ENCODE measurements around the gene UFM1. TPM values are rescaled to one million over a fixed set of nuclear protein-coding genes. Genes with fewer than 3 reads are reported as not detected.
"Not testable (repeated sequence)": the region's sequence is repeated elsewhere in the genome, so short reads cannot be mapped to it uniquely, and the experiment has no call there.

The UFM1 gene
- total RNA-seq, 1 donor from 2014 or later: 97.2 TPM

GRCh38 chr13:38363746-38364145, 14.1 kb downstream of the UFM1 start:
- DNase-seq (ENCODE audit: low read depth); H3K36me3 Mint-ChIP-seq (ENCODE audit: low read depth, unreplicated experiment); H3K27ac ChIP-seq (ENCODE audit: low read depth, low read length); FAIRE-seq; H3K9ac ChIP-seq (ENCODE audit: low read length); H3K9me3 ChIP-seq (ENCODE audit: insufficient read depth, low read depth, low read length); H3K27ac Mint-ChIP-seq (ENCODE audit: unreplicated experiment); H3K4me2 ChIP-seq (ENCODE audit: low read length); H3K4me3 Mint-ChIP-seq (ENCODE audit: unreplicated experiment); H3K79me2 ChIP-seq (ENCODE audit: insufficient read depth, low read length); H3K27me3 ChIP-seq (ENCODE audit: insufficient read depth, low read length); H3K4me1 ChIP-seq (ENCODE audit: insufficient read depth, low read length); H3K27me3 Mint-ChIP-seq (ENCODE audit: low read depth, unreplicated experiment); H3K4me1 Mint-ChIP-seq (ENCODE audit: low read depth, unreplicated experiment); H2AFZ ChIP-seq (ENCODE audit: low read depth, low read length); H4K20me1 ChIP-seq (ENCODE audit: insufficient read depth, low read length); H3K9me3 Mint-ChIP-seq (ENCODE audit: unreplicated experiment); H3K4me3 ChIP-seq (ENCODE audit: insufficient read depth, low read depth, low read length): not testable (repeated sequence)
- peaks cover 27% of the 10 kb centered on the region for H3K36me3 ChIP-seq (ENCODE audit: insufficient read depth, low read length)

DNA sequence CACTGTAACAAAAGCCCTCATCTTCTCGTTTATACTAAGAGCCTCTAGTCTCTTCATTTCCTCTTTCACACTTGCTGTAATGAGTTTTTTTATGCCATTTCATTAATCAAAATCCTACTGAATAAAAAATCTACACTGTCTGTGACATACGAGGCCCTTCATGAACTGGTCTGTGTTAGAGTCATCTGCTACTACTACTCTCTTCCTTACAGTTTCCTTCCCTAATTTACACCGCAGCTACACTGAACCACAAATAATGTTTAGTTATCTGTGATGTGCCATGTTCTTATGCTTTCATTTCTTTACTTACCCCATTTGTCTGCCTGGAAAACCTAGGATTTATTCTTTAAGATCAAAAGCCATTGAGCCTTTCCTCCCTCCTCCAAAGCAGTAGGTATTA, 16.0 kb downstream of the UFM1 start:
- Histone ChIP-seq H3K27ac (ENCODE audit: low read depth, low read length) (no peak overlapping the region), H3K4me3 (ENCODE audit: insufficient read depth, low read depth, low read length) (no peak overlapping the region), H3K9me3 (ENCODE audit: insufficient read depth, low read depth, low read length) (no peaks in the 10 kb centered on the region), H3K79me2 (ENCODE audit: insufficient read depth, low read length) (no peaks in the 10 kb centered on the region), H3K36me3 (ENCODE audit: insufficient read depth, low read length) (peaks cover 24% of the 10 kb centered on the region), H3K4me2 (ENCODE audit: low read length) (no peak overlapping the region), H3K4me1 (ENCODE audit: insufficient read depth, low read length) (no peaks in the 10 kb centered on the region), H2AFZ (ENCODE audit: low read depth, low read length) (no peak overlapping the region), H3K27me3 (ENCODE audit: insufficient read depth, low read length) (no peaks in the 10 kb centered on the region), H4K20me1 (ENCODE audit: insufficient read depth, low read length) (no peaks in the 10 kb centered on the region), H3K9ac (ENCODE audit: low read length) (no peak overlapping the region)
- DNase-seq (ENCODE audit: low read depth): no peak
- H3K27me3 Mint-ChIP-seq (ENCODE audit: low read depth, unreplicated experiment): no peaks in the 10 kb centered on the region
- no peaks in the 10 kb centered on the region for H3K36me3 Mint-ChIP-seq (ENCODE audit: low read depth, unreplicated experiment)
- no peaks in the 10 kb centered on the region for H3K4me1 Mint-ChIP-seq (ENCODE audit: low read depth, unreplicated experiment)
- no peak overlapping the region for H3K4me3 Mint-ChIP-seq (ENCODE audit: unreplicated experiment)
- TF ChIP-seq EZH2 (IDR thresholded peaks at IDR 0.05; ENCODE audit: insufficient read depth, low read length) (no peak), CTCF (IDR thresholded peaks at IDR 0.05; ENCODE audit: insufficient read depth, low read depth, low read length) (no peak)
- H3K9me3 Mint-ChIP-seq (ENCODE audit: unreplicated experiment): no peaks in the 10 kb centered on the region
- H3K27ac Mint-ChIP-seq (ENCODE audit: unreplicated experiment): no peak overlapping the region
- no peak for FAIRE-seq

GRCh38 chr13:38366954-38367645, 17.4 kb downstream of the UFM1 start:
- FAIRE-seq: peak; percentile 29
- H3K27ac Mint-ChIP-seq (ENCODE audit: unreplicated experiment): no peak overlapping the region
- H3K9me3 ChIP-seq (ENCODE audit: insufficient read depth, low read depth, low read length): no peaks in the 10 kb centered on the region

More at GRCh38 chr13:38366954-38367645, 17.4 kb downstream of the UFM1 start:
- Histone ChIP-seq H3K79me2 (ENCODE audit: insufficient read depth, low read length) (no peaks in the 10 kb centered on the region), H3K27me3 (ENCODE audit: insufficient read depth, low read length) (no peaks in the 10 kb centered on the region), H3K27ac (ENCODE audit: low read depth, low read length) (no peak overlapping the region), H3K4me1 (ENCODE audit: insufficient read depth, low read length) (no peaks in the 10 kb centered on the region), H3K4me2 (ENCODE audit: low read length) (no peak overlapping the region), H3K36me3 (ENCODE audit: insufficient read depth, low read length) (peaks cover 11% of the 10 kb centered on the region), H4K20me1 (ENCODE audit: insufficient read depth, low read length) (no peaks in the 10 kb centered on the region), H2AFZ (ENCODE audit: low read depth, low read length) (no peak overlapping the region), H3K9ac (ENCODE audit: low read length) (no peak overlapping the region), H3K4me3 (ENCODE audit: insufficient read depth, low read depth, low read length) (no peak overlapping the region)
- peak; percentile 31 for DNase-seq (ENCODE audit: low read depth)
- Mint-ChIP-seq H3K27me3 (ENCODE audit: low read depth, unreplicated experiment) (no peaks in the 10 kb centered on the region), H3K4me1 (ENCODE audit: low read depth, unreplicated experiment) (no peaks in the 10 kb centered on the region), H3K4me3 (ENCODE audit: unreplicated experiment) (no peak overlapping the region), H3K36me3 (ENCODE audit: low read depth, unreplicated experiment) (no peaks in the 10 kb centered on the region), H3K9me3 (ENCODE audit: unreplicated experiment) (no peaks in the 10 kb centered on the region)
- TF ChIP-seq CTCF (IDR thresholded peaks at IDR 0.05; ENCODE audit: insufficient read depth, low read depth, low read length): no peak

Measured in astrocyte (in vitro differentiated cells and primary cell).